Uterus (tissue), 2 donors: ENCODE results near the gene RGS1.

ENCODE experiments used
- CTCF ChIP-seq, 4 experiments: fragments of 200-600 bp in 2 of 4; fragments of 450-650 bp in 2 of 4; sonication (generic) in 2 of 4; IDR thresholded peaks; one replicate each; pipeline ENCODE4 v1.5.1; 2016 to 2019; ENCODE audit warnings: antibody characterized with exemption in 4 of 4, mild to moderate bottlenecking in 2 of 4, moderate library complexity in 1 of 4
- POLR2A ChIP-seq, 2 donors: fragments of 450-650 bp; IDR thresholded peaks; one replicate each; pipeline ENCODE4 v1.6.1; 2016; ENCODE audit warnings: antibody characterized with exemption in 2 of 2, mild to moderate bottlenecking in 1 of 2, moderate library complexity in 1 of 2

DNA sequence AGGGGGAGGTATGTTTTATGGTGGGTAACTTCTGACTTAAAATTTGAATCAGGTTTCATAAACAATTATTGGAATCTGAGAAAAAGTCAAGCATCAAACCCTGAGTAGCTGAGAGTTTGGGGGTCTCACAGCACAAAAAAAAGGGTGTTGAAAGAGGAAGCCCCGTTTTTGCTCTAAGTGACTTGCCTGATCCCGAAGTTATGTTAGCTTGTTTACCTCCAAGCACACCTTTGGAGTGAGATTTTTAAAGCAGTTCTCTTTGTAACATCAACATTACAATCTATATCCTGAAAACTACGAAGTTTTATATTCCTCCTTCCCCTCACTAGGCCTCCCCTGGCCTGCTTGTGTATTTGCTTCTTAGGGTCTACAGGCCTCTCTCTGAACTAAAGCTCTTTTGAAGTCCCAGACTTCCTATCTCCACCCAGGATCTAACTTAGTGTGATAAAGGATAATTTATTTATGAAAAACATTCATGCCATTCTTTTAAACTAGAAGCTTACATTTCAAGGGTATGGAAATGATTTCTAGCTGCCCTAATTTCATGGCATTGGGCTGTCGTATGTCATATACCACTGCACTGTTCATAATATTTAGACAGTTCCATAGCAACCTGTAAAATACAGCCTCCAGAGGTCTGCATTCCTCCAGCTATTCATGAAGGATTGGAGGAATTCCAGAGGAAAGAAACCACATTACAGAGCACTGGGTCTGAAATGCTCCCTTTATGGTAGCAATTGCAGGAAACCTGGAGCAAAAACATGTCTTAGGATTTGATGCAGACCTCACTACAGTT, 36.1 kb upstream of the RGS1 start:
- TF ChIP-seq CTCF (IDR thresholded peaks at IDR 0.05) = no peak
- no peak for TF ChIP-seq POLR2A (IDR thresholded peaks at IDR 0.05)
